ENCODE results near the gene DNASE1.

DNA sequence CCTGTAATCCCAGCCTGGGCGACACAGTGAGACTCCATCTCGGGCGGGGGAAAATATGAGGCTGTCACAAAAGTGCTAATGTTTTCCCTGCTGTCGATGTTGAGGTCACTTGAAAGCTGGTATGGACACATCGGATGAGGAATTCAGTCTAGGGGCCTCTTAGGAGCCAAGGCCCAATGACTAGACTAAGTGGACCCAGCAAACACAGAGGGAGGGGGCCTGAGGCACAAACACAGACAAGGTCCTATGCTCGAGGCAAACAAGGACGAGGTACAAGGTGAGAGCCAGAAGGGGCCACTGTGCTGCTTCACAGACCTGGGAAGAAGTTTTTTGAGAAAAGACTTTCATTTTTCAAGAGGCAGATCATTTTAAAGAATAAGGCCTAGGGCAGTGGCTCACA lies 47.6 kb downstream of the DNASE1 start:
- TF ChIP-seq POLR2A (IDR thresholded peaks at IDR 0.05) = no peak
- TF ChIP-seq, protein P1, sequence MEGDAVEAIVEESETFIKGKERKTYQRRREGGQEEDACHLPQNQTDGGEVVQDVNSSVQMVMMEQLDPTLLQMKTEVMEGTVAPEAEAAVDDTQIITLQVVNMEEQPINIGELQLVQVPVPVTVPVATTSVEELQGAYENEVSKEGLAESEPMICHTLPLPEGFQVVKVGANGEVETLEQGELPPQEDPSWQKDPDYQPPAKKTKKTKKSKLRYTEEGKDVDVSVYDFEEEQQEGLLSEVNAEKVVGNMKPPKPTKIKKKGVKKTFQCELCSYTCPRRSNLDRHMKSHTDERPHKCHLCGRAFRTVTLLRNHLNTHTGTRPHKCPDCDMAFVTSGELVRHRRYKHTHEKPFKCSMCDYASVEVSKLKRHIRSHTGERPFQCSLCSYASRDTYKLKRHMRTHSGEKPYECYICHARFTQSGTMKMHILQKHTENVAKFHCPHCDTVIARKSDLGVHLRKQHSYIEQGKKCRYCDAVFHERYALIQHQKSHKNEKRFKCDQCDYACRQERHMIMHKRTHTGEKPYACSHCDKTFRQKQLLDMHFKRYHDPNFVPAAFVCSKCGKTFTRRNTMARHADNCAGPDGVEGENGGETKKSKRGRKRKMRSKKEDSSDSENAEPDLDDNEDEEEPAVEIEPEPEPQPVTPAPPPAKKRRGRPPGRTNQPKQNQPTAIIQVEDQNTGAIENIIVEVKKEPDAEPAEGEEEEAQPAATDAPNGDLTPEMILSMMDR (IDR thresholded peaks at IDR 0.05) = no peak
